Cardiac fibroblast (primary cell): Measurements from ENCODE around the gene DPYSL5.
A peak's percentile ranks its signal among the peaks of the same experiment; 100 is the strongest.

Experiments
- DNase-seq, 2 donors: peaks; one replicate each; pipeline versions ENCODE4 v3.0.0 to v3.0.0-alpha.2; 2010; ENCODE audit warnings: low read depth in 2 of 2
- H3K4me3 ChIP-seq, 2 donors: replicated peaks in 1 of 2; 1 replicate in 1 of 2; 2 replicates in 1 of 2; pipeline ENCODE4 v1.5.1; 2011; ENCODE audit warnings: low read depth in 2 of 2, low read length in 2 of 2, mild to moderate bottlenecking in 2 of 2, moderate library complexity in 1 of 2
- CTCF ChIP-seq: IDR thresholded peaks from one replicate; pipeline ENCODE4 v1.5.1; 2011; ENCODE audit warnings: low read depth, mild to moderate bottlenecking, low read length, inconsistent platforms

The DPYSL5 gene

GRCh38 chr2:26985807-26986206 is 137.9 kb downstream of the DPYSL5 start:
- H3K4me3 ChIP-seq, result no peak overlapping the region
- TF ChIP-seq CTCF, result no peak

GRCh38 chr2:26986576-26986975 is 138.6 kb downstream of the DPYSL5 start:
- no peak for TF ChIP-seq CTCF
- H3K4me3 ChIP-seq, result no peak overlapping the region
- no peak for DNase-seq

More at GRCh38 chr2:26985807-26986206, 137.9 kb downstream of the DPYSL5 start:
- DNase-seq, result no peak

GRCh38 chr2:26988058-26988860 is 140.3 kb downstream of the DPYSL5 start:
- DNase-seq, result peak; percentile 83 to 84
- no peak overlapping the region for H3K4me3 ChIP-seq
- TF ChIP-seq CTCF, result no peak

- peak; percentile 19 to 45 for DNase-seq
- TF ChIP-seq CTCF, result no peak
- no peak overlapping the region for H3K4me3 ChIP-seq
These were observed 141.2 kb downstream of the DPYSL5 start for GRCh38 chr2:26989156-26989555.

GRCh38 chr2:26991717-26992116 is 143.8 kb downstream of the DPYSL5 start:
- no peak for DNase-seq

GRCh38 chr2:26993768-26994167 is 145.8 kb downstream of the DPYSL5 start:
- no peak for TF ChIP-seq CTCF
- H3K4me3 ChIP-seq, result no peak overlapping the region
- no peak for DNase-seq

More at GRCh38 chr2:26991717-26992116, 143.8 kb downstream of the DPYSL5 start:
- no peak for TF ChIP-seq CTCF
- no peak overlapping the region for H3K4me3 ChIP-seq
